Erythroblast (primary cell): ENCODE data around the gene VPS29.
"Not testable (repeated sequence)": the region's sequence is repeated elsewhere in the genome, so short reads cannot be mapped to it uniquely, and the experiment has no call there.

Source experiments
- DNase-seq, 2 experiments: peaks; one replicate each; lab custom pipeline; 2025; lab: John Stamatoyannopoulos, UW
- GATA1 ChIP-seq: IDR thresholded peaks from 2 replicates; pipeline ENCODE4 v1.6.1; 2011; ENCODE audit warnings: low read depth, mild to moderate bottlenecking, control low read depth, low read length, moderate library complexity
- POLR2A ChIP-seq: IDR thresholded peaks from 2 replicates; pipeline ENCODE4 v1.6.1; 2011; ENCODE audit warnings: mild to moderate bottlenecking, low read length

VPS29 gene

GRCh38 chr12:110536834-110537604, 35.1 kb upstream of the VPS29 start:
- DNase-seq: no peak
- TF ChIP-seq POLR2A: no peak
- no peak for TF ChIP-seq GATA1

- DNase-seq: no peak
- TF ChIP-seq POLR2A (no peak), GATA1 (no peak)
Measured at GRCh38 chr12:110534811-110535210, 32.9 kb upstream of the VPS29 start.

- TF ChIP-seq GATA1 (no peak), POLR2A (no peak)
- DNase-seq: no peak
Measured at GRCh38 chr12:110533607-110534006, 31.7 kb upstream of the VPS29 start.

DNA sequence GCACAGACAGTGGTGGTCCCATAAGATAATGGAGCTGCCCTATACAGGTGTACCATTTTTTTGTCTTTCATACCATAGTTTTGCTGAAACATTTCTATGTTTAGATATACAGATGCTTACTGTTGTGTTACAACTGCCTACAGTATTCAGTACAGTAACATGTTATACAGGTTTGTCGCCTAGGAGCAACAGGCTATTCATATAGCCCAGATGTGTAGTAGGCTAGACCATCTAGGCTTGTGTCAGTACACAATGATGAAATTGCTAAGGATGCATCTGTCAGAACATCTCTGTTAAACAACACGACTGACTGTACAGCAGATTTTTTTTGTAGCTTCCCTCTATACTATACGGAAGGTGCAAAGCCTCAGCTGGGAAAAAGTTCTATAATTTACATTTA, 30.7 kb upstream of the VPS29 start:
- TF ChIP-seq GATA1 (no peak), POLR2A (no peak)
- DNase-seq: no peak

GRCh38 chr12:110531741-110532333, 29.9 kb upstream of the VPS29 start:
- no peak for TF ChIP-seq POLR2A
- TF ChIP-seq GATA1: no peak
- DNase-seq: no peak

DNA sequence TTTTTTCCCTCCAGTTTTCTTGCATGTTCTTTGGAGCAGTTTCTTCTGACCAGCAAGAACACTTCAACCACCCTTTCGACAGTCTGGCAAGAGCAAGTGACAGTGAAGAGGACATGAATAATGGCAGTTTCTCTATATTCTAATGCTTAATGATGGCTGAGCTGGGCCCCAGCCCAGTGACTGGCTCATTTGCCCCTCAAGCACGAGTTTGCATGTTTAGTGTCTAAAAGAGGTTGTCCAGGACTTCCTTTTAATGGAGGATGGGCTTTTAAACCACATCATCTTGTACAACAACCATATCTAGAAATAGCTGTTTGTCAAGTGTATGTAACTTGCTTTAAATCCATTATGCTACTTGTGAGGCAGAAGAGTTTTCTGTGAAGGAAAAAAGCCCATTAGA, 28.6 kb upstream of the VPS29 start:
- no peak for TF ChIP-seq GATA1
- TF ChIP-seq POLR2A: no peak
- no peak for DNase-seq

GRCh38 chr12:110528277-110528839, 26.4 kb upstream of the VPS29 start:
- TF ChIP-seq POLR2A (no peak), GATA1 (no peak)
- DNase-seq: no peak

DNA sequence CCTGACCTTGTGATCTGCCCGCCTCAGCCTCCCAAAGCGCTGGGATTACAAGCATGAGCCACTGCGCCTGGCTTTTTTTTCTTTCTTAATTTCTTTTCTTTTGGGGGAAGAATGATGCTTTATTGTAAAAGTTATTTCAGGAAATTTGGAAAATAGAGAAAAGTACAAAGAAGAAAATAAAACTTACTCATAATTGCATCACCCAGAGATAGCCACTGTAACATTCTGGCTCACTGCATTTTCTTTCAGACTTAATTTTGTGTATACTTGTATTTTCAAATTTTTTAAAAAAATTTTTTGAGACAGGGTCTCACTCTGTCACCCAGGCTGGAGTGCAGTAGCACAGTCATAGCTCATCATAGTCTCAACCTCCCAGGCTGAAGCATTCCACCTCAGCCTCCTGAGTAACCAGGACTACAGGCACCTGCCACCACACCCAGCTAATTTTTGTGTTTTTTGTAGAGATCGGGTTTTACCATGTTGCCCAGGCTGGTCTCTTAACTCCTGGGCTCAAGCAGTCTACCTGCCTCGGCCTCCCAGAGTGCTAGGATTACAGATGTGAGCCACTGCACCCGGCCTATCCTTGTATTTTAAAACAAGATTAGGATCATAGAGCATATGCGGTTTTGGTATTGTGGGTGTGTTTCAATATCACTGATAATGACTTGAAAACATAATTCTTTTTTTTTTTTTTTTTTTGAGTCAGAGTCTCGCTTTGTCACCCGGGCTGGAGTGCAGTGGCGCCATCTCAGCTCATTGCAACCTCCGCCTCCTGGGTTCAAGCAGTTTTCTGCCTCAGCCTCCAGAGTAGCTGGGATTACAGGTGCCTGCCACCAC, 19.2 kb upstream of the VPS29 start:
- DNase-seq: peak; percentile 39 to 43

DNA sequence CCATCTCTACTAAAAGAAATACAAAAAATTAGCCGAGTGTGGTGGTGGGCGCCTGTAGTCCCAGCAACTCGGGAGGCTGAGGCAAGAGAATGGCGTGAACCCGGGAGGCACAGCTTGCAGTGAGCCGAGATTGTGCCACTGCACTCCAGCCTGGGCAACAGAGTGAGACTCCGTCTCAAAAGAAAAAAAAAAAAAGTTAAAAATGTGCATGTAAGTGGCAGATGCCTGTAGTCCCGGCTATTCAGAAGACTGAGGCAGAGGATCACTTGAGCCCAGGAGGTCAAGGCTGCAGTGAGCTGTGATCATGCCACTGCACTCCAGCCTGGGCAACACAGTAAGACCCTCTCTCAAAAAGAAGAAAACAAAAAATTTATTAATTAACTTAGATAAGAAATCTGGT, 16.1 kb upstream of the VPS29 start:
- DNase-seq: not testable (repeated sequence)

- TF ChIP-seq POLR2A (no peak), GATA1 (no peak)
- DNase-seq: no peak
Measured at GRCh38 chr12:110516995-110517394, 15.1 kb upstream of the VPS29 start.

- no peak for DNase-seq
- TF ChIP-seq GATA1 (no peak), POLR2A (no peak)
Measured at GRCh38 chr12:110514363-110514762, 12.5 kb upstream of the VPS29 start.

DNA sequence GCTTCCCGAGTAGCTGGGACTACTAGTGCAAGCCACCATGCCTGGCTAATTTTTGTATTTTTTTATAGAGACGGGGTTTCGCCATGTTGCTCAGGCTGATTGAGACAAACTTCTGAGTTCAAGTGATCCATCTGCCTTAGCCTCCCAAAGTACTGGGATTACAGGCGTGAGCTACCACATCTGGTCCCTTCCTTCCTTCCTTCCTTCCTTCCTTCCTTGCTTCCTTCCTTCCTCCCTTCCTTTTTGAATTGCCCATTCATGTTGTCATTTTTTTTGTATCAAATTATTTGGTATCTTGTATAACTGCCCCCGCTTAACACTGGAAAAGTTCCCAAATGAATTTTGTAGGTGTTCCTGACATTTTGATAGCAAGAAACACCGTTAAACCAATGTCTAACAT, 11.9 kb upstream of the VPS29 start:
- no peak for TF ChIP-seq GATA1
- DNase-seq: no peak

- no peak for TF ChIP-seq GATA1
- TF ChIP-seq POLR2A: no peak
- DNase-seq: no peak
Measured at GRCh38 chr12:110508071-110508586, 6.2 kb upstream of the VPS29 start.

DNA sequence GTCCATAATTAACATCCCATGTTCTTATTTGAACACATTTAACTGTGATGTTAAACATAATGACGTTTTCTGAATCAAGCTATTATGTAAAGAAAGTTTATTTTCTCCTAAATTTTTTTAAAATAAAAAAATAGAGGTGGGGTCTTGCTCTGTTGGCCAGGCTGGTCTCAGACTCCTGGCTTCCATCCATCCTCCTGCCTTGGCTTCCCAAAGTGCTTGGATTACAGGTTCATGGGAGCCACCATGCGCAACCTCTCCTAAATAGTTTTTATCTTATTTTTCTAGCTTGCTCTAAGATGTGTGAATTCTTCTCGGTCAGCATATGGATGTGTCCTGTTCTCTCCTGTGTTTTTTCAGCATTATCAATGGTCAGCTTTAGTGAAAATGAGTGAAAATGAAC, 3.4 kb upstream of the VPS29 start:
- TF ChIP-seq GATA1 (no peak), POLR2A (no peak)
- no peak for DNase-seq
